Ecto neural progenitor cell (in vitro differentiated cells): Measurements from ENCODE around the gene KCNJ2.

Experiments used
- DNase-seq: peaks from one replicate; pipeline ENCODE4 v3.0.0-alpha.2; 2018; ENCODE audit warnings: low spot score

KCNJ2 gene

DNA sequence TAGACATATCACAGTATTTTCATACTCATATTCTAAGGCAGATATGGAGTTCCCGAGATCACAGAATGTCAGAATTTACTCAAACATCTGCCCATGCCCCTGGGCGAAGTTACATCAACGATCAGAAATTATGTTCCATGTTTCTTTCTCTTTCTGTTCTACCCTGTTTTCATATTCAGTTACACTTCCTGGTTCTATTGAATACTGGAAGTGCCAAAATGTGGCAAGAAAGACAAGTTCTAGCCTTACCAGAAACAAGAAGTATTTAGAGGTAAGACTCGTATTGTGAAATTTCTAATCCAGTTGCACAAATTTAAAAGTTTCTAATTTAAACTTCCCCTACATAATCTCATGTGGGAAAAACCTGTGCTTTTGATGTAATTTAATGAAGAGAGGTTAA is 36.1 kb downstream of the KCNJ2 start:
- DNase-seq, result no peak

DNA sequence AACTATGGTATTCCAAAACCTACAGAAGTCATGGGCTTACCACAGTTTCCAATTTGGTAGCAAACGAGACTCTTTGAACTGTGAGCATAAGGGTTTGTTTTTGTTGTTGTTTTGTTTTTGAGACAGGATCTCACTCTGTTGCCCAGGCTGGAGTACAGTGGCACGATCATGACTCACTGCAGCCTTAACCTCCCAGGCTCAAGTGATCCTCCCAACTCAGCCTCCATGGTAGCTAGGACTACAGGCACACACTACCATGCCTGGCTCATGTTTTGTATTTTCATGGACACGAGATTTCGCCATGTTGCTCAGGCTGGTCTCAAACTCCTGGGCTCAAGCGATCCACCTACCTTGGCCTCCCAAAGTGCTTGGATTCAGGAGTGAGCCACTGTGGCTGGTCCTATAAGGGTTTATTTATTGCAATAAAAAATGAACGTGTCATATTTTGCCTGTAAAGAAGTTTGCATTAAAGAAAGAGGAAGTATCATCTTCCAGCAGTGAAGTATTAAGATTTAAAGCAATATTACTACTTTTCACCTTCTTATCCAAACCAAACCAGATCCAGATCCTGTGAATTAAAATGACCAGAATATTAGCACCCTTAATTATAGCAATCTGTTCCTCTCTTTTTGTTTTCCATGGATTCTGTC is 37.2 kb downstream of the KCNJ2 start:
- DNase-seq, result no peak

DNA sequence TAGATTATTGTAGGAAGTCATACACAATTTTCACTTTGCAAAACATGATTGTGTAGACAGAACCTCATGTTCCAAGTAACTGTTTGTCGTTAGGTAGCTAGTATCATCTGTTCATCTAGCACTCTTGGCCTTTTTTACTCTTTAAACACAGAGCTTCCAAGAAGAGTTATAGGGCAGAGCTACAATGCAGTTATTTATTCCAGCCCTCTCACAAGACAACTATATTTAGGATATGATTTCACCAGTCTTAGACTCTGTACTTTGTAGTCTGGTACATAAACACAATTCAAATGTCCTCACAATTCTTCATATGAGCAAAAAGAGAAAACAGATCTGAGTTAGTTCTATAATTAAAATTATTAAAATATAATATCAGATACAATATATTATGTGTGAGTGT is 37.9 kb downstream of the KCNJ2 start:
- no peak for DNase-seq

DNA sequence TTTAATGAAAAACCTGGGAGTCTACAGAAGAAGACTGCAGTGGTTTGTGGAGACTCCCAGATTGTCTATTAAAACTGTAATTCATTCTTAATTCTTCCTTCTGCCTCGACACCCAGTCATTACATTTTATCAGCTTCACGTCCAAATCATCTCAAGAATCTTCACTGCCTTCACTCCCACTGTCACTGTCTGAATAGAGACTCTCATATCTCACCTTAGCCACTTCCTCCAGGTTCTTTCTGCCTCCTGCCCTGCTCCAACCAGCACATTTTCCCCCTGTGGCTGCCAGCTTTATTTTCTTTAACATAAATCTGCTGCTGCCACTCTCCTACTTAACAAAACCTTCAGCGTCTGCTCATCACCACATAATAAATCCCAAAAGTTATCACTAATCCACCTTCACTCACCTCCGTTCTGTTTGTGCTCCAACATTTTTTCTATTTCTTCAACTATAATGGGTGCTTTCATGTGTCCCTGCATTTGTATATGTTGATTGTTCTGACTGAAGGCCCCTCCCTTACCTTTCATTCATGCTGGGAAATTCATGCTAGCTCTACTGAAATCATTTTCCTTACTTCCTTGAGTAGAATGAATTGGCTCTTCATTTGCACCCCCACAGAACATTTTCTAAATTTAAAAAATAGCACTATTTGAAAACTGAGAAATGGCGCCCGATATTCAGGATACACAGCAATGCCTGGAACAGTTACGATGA is 38.9 kb downstream of the KCNJ2 start:
- DNase-seq, result no peak

DNA sequence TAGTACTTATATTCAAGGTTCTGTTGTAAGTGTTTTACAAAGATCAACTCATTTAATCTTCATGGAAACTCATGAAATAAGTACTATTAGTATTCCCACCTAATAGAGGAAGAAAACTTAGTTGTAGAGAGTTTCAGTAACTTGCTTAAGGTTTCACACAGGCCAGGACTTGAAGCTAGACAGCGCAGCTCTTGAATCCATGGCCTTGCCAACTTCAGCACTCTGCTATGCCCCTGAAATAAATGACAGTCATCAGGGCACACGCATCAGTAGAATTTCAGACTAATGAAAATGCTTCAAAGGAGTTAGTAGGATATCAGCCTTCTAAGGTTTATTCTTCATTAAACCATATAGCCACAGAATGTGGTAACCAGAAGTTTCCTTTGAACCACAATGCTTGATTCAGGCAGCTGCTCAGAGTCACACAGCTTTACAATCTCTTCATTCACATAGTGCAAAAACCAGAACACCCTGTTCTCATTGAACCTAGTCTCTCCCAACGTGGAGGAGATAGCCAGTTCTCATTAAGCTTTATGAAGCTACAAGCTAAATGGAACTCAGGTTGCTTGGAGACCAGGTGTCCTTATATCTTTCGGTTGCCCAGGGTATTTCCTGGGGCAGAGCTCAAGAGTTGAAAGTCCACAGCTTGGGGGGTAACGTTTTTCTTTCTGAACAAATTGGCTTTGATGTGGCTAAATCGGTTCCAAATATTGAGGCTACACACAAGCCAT is 39.7 kb downstream of the KCNJ2 start:
- DNase-seq, result no peak

DNA sequence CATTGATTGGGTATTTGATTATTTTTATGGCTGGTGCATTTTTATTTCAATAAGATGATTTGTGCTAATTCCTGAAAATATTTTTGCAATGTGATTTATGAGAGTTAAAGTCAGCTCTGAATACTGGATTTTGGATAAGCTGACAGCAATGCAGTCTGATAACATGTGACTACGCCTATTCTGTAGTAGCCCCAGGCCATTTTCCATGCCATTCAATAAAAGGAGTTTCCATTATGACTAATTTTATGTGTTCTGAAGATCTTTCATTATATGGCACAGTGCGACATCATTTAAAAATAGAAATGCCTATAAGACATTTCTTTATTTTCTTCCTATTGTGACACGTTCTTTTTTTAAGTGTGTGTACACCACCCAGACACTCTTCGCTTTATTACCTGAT is 46.3 kb downstream of the KCNJ2 start:
- DNase-seq, result no peak

DNA sequence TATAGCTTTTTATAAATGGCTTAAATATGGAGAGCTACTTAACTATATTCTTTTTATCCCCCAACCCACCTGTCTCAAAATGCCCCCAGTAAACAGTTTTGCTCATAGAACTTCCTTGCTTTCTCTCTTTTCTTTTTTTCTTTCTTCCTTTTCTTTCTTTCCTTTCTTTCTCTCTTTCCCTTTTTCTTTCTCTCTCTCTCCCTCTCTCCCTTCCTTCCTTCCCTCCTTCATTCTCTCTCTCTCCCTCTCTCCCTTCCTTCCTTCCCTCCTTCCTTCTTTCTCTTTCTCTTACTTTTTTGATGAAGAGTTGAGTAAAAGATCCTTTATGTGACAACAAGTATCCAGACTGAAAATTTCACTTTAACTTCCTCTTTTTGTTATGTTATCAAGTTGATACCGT is 48.2 kb downstream of the KCNJ2 start:
- DNase-seq, result no peak

DNA sequence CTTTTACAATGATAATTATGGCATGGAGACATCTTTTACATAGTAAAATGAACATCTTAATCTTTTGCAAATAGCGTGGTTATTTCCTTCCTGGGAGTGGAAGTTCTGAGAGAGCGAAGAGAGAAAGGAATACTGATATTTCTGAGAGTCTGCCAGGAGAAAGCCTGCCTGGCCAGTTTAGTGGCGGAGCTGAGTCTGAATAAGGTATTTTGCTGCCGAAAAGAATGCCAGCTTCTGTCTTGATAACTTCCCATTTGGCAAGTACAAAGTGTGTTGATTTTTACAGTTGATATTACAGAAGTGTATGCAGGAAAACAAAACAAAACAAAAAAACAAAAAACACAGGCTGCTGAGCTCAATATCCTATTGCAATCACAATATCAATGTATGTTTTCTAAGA is 55.9 kb downstream of the KCNJ2 start:
- DNase-seq, result no peak
